ENCODE data around the gene KRTAP10-5.

DNA sequence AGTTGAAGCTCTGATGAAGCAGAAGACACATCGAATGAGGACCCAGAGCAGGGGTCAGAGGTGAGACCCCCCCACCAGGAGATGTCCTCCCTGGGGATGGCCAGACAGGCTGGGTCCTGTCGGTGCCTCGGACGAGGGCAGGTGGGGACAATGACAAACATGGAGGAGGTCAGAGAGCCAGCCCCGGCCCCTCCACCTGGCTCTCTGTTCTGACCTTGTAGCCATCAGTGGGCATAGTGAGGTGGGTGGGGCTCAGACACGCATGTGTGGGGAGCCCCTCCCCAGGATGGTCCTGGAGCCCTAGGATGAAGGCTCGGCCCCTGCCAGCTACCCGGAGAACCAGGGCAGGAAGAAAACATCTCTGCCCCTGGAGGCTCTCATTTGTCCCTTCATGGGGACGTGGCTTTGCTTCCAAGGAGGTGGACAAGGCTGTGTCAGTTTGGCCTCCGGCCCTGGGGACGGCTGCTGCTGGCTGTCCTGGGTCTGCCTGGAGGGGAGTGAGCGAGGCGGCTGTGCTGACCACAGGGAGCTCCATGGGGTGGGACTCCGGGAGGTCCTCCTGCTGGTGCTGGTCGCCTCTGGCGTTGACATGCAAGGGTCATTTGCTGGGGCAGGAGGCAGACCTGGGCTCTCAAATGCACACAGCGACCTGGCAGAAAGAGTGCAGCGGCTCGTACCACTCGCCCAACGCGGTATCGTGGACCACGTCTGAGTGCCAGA lies 9.3 kb upstream of the KRTAP10-5 start:
- TF ChIP-seq, protein P1, sequence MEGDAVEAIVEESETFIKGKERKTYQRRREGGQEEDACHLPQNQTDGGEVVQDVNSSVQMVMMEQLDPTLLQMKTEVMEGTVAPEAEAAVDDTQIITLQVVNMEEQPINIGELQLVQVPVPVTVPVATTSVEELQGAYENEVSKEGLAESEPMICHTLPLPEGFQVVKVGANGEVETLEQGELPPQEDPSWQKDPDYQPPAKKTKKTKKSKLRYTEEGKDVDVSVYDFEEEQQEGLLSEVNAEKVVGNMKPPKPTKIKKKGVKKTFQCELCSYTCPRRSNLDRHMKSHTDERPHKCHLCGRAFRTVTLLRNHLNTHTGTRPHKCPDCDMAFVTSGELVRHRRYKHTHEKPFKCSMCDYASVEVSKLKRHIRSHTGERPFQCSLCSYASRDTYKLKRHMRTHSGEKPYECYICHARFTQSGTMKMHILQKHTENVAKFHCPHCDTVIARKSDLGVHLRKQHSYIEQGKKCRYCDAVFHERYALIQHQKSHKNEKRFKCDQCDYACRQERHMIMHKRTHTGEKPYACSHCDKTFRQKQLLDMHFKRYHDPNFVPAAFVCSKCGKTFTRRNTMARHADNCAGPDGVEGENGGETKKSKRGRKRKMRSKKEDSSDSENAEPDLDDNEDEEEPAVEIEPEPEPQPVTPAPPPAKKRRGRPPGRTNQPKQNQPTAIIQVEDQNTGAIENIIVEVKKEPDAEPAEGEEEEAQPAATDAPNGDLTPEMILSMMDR (IDR thresholded peaks at IDR 0.05), result no peak
- no peak for TF ChIP-seq POLR2A (IDR thresholded peaks at IDR 0.05)

All from adrenal gland (tissue), 5 donors.